Ishikawa (cell line): ENCODE data around the gene ADRB2.

Experiments
- CEBPB ChIP-seq: IDR thresholded peaks from 2 replicates; pipeline ENCODE4 v1.6.1; 2012
- CREB1 ChIP-seq: IDR thresholded peaks from 2 replicates; pipeline ENCODE4 v1.6.1; 2012; ENCODE audit warnings: low read depth
- EGR1 ChIP-seq: IDR thresholded peaks from 2 replicates; pipeline ENCODE4 v1.6.1; 2012
- EP300 ChIP-seq: IDR thresholded peaks from 2 replicates; pipeline ENCODE4 v1.6.1; 2012; ENCODE audit warnings: borderline replicate concordance
- FOXM1 ChIP-seq: IDR thresholded peaks from 2 replicates; pipeline ENCODE4 v1.6.1; 2012; ENCODE audit warnings: low read depth, borderline replicate concordance
- MAX ChIP-seq: IDR thresholded peaks from 2 replicates; pipeline ENCODE4 v1.6.1; 2012
- NFIC ChIP-seq: IDR thresholded peaks from 2 replicates; pipeline ENCODE4 v1.6.1; 2012
- RAD21 ChIP-seq: IDR thresholded peaks from 2 replicates; pipeline ENCODE4 v1.6.1; 2012; ENCODE audit warnings: low read depth
- REST ChIP-seq: IDR thresholded peaks from 2 replicates; pipeline ENCODE4 v1.6.1; 2012; ENCODE audit warnings: low read depth, mild to moderate bottlenecking
- TAF1 ChIP-seq: IDR thresholded peaks from 2 replicates; pipeline ENCODE4 v1.6.1; 2012; ENCODE audit warnings: low read depth, mild to moderate bottlenecking
- TCF12 ChIP-seq: IDR thresholded peaks from 2 replicates; pipeline ENCODE4 v1.6.1; 2012; ENCODE audit warnings: low read depth
- TEAD4 ChIP-seq: IDR thresholded peaks from 2 replicates; pipeline ENCODE4 v1.6.1; 2012
- USF1 ChIP-seq: IDR thresholded peaks from 2 replicates; pipeline ENCODE4 v1.6.1; 2012
- YY1 ChIP-seq: IDR thresholded peaks from 2 replicates; pipeline ENCODE4 v1.6.1; 2012; ENCODE audit warnings: low read depth
- ZBTB7A ChIP-seq: IDR thresholded peaks from 2 replicates; pipeline ENCODE4 v1.6.1; 2012; ENCODE audit warnings: low read depth

Gene ADRB2

GRCh38 chr5:148829734-148830133 lies 3.3 kb downstream of the ADRB2 start:
- TF ChIP-seq TAF1 (no peak), NFIC (no peak), TEAD4 (no peak), CREB1 (no peak), EP300 (no peak), USF1 (no peak), FOXM1 (no peak), ZBTB7A (no peak), RAD21 (no peak), CEBPB (no peak), YY1 (no peak), MAX (no peak), EGR1 (no peak), REST (no peak), TCF12 (no peak)

- TF ChIP-seq ZBTB7A (no peak), REST (no peak), CREB1 (no peak), NFIC (no peak), USF1 (no peak), CEBPB (no peak), EP300 (no peak), EGR1 (no peak), TEAD4 (no peak), TAF1 (no peak), RAD21 (no peak), FOXM1 (no peak), YY1 (no peak), MAX (no peak), TCF12 (no peak)
These were observed 3.8 kb downstream of the ADRB2 start for GRCh38 chr5:148830211-148830610.

- TF ChIP-seq CEBPB: no peak
- TF ChIP-seq MAX: no peak
- no peak for TF ChIP-seq EP300
These were observed 5.5 kb downstream of the ADRB2 start for GRCh38 chr5:148831590-148832565.

GRCh38 chr5:148833122-148833521 lies 6.7 kb downstream of the ADRB2 start:
- TF ChIP-seq CEBPB (no peak), YY1 (no peak), TEAD4 (no peak), EP300 (no peak), USF1 (no peak), ZBTB7A (no peak), FOXM1 (no peak), EGR1 (no peak), CREB1 (no peak), MAX (no peak), NFIC (no peak), RAD21 (no peak), REST (no peak), TCF12 (no peak), TAF1 (no peak)
